HG02970 (cell line): ENCODE data around the gene SPOUT1.
"Not testable (repeated sequence)": the region's sequence is repeated elsewhere in the genome, so short reads cannot be mapped to it uniquely, and the experiment has no call there.

Source experiments
- ATAC-seq: cut with Tn5 transposase; IDR thresholded peaks from one replicate; pipeline ENCODE4 v1.9.1; 2021; ENCODE audit warnings: mild to moderate bottlenecking, moderate library complexity, moderate number of reproducible peaks; ENCODE audit not compliant: unreplicated experiment, low FRiP score

SPOUT1 gene

GRCh38 chr9:128829477-128830251 lies at the start of gene SPOUT1:
SPOUT1 (minus strand) TSS chr9:128829794; CDS start chr9:128829780, 14 bp downstream.
- ATAC-seq: peak; percentile 96

- no peak for ATAC-seq
Observed at GRCh38 chr9:128877852-128878251, 48.3 kb upstream of the SPOUT1 start.

- ATAC-seq: not testable (repeated sequence)
Observed at GRCh38 chr9:128870941-128871265, 41.3 kb upstream of the SPOUT1 start.

- ATAC-seq: no peak
Observed at GRCh38 chr9:128870128-128870940, 40.7 kb upstream of the SPOUT1 start.

GRCh38 chr9:128863647-128864046 lies 34.1 kb upstream of the SPOUT1 start:
- peak; percentile 64 for ATAC-seq

GRCh38 chr9:128862401-128862851 lies 32.8 kb upstream of the SPOUT1 start:
- no peak for ATAC-seq

GRCh38 chr9:128861501-128861900 lies 31.9 kb upstream of the SPOUT1 start:
- no peak for ATAC-seq

- ATAC-seq: no peak
Observed at GRCh38 chr9:128860937-128861336, 31.3 kb upstream of the SPOUT1 start.

- ATAC-seq: not testable (repeated sequence)
Observed at GRCh38 chr9:128858476-128858875, 28.9 kb upstream of the SPOUT1 start.

GRCh38 chr9:128854454-128854853 lies 24.9 kb upstream of the SPOUT1 start:
- ATAC-seq: not testable (repeated sequence)

GRCh38 chr9:128852646-128853045 lies 23.1 kb upstream of the SPOUT1 start:
- not testable (repeated sequence) for ATAC-seq

- ATAC-seq: not testable (repeated sequence)
Observed at GRCh38 chr9:128851779-128852600, 22.4 kb upstream of the SPOUT1 start.

- ATAC-seq: not testable (repeated sequence)
Observed at GRCh38 chr9:128851024-128851423, 21.4 kb upstream of the SPOUT1 start.

- ATAC-seq: no peak
Observed at GRCh38 chr9:128847803-128848202, 18.2 kb upstream of the SPOUT1 start.

GRCh38 chr9:128846680-128847030 lies 17.1 kb upstream of the SPOUT1 start:
- no peak for ATAC-seq

GRCh38 chr9:128845186-128845931 lies 15.8 kb upstream of the SPOUT1 start:
- no peak for ATAC-seq

GRCh38 chr9:128843171-128843570 lies 13.6 kb upstream of the SPOUT1 start:
- not testable (repeated sequence) for ATAC-seq

GRCh38 chr9:128841694-128842492 lies 12.3 kb upstream of the SPOUT1 start:
- ATAC-seq: no peak

- ATAC-seq: no peak
Observed at GRCh38 chr9:128840524-128840923, 10.9 kb upstream of the SPOUT1 start.
